ENCODE results near the gene OTUB2.

OTUB2 gene

GRCh38 chr14:94026173-94026888 lies at the start of gene OTUB2:
Gene OTUB2, plus strand, starts transcription at chr14:94026340. Its CDS starts 198 bp downstream, at chr14:94026538.
- peak within 1 kb of the TSS; percentile 73 for H3K4me3 ChIP-seq (ENCODE audit: low read length)
- H3K9ac ChIP-seq (ENCODE audit: low read length), result peak within 1 kb of the TSS; percentile 55
- peaks cover 3% of the 10 kb centered on the region for H3K4me1 ChIP-seq (ENCODE audit: control insufficient read depth, insufficient read depth, low read length)
- peak; percentile 99 for DNase-seq (ENCODE audit: low read depth)
- H3K27me3 ChIP-seq (replicated peaks; ENCODE audit: control insufficient read depth, insufficient read depth, low read length), result no peaks in the 10 kb centered on the region
- no peaks in the 10 kb centered on the region for H3K36me3 ChIP-seq (ENCODE audit: control insufficient read depth, insufficient read depth, low read length, severe bottlenecking)
- no peaks in the 10 kb centered on the region for H3K9me3 ChIP-seq (ENCODE audit: control insufficient read depth, low read length)

- H3K9ac ChIP-seq (ENCODE audit: low read length), result no peak within 1 kb of the TSS
- H3K4me1 ChIP-seq (ENCODE audit: control insufficient read depth, insufficient read depth, low read length), result peaks cover 6% of the 10 kb centered on the region
- H3K36me3 ChIP-seq (ENCODE audit: control insufficient read depth, insufficient read depth, low read length, severe bottlenecking), result no peaks in the 10 kb centered on the region
- H3K9me3 ChIP-seq (ENCODE audit: control insufficient read depth, low read length), result peaks cover 4% of the 10 kb centered on the region
- no peak within 1 kb of the TSS for H3K4me3 ChIP-seq (ENCODE audit: low read length)
- DNase-seq (ENCODE audit: low read depth), result no peak
- H3K27me3 ChIP-seq (replicated peaks; ENCODE audit: control insufficient read depth, insufficient read depth, low read length), result no peaks in the 10 kb centered on the region
These were observed 49.6 kb upstream of the OTUB2 start, which contains the start of gene ASB2 for GRCh38 chr14:93976477-93977057. Gene ASB2, minus strand, starts transcription at chr14:93976570. Its CDS starts 12,031 bp downstream, at chr14:93964539.

- no peaks in the 10 kb centered on the region for H3K36me3 ChIP-seq (ENCODE audit: control insufficient read depth, insufficient read depth, low read length, severe bottlenecking)
- DNase-seq (ENCODE audit: low read depth), result no peak
- H3K27me3 ChIP-seq (replicated peaks; ENCODE audit: control insufficient read depth, insufficient read depth, low read length), result no peaks in the 10 kb centered on the region
- H3K4me1 ChIP-seq (ENCODE audit: control insufficient read depth, insufficient read depth, low read length), result peaks cover 6% of the 10 kb centered on the region
- H3K9me3 ChIP-seq (ENCODE audit: control insufficient read depth, low read length), result peaks cover 4% of the 10 kb centered on the region
- H3K4me3 ChIP-seq (ENCODE audit: low read length), result no peak overlapping the region
- H3K9ac ChIP-seq (ENCODE audit: low read length), result no peak overlapping the region
These were observed 49.0 kb upstream of the OTUB2 start for GRCh38 chr14:93977171-93977570.

- no peak overlapping the region for H3K9ac ChIP-seq (ENCODE audit: low read length)
- H3K4me1 ChIP-seq (ENCODE audit: control insufficient read depth, insufficient read depth, low read length), result peaks cover 6% of the 10 kb centered on the region
- H3K27me3 ChIP-seq (replicated peaks; ENCODE audit: control insufficient read depth, insufficient read depth, low read length), result no peaks in the 10 kb centered on the region
- peaks cover 4% of the 10 kb centered on the region for H3K9me3 ChIP-seq (ENCODE audit: control insufficient read depth, low read length)
- H3K4me3 ChIP-seq (ENCODE audit: low read length), result no peak overlapping the region
- no peaks in the 10 kb centered on the region for H3K36me3 ChIP-seq (ENCODE audit: control insufficient read depth, insufficient read depth, low read length, severe bottlenecking)
- no peak for DNase-seq (ENCODE audit: low read depth)
These were observed 48.2 kb upstream of the OTUB2 start for GRCh38 chr14:93977790-93978581.

- H3K27me3 ChIP-seq (replicated peaks; ENCODE audit: control insufficient read depth, insufficient read depth, low read length), result no peaks in the 10 kb centered on the region
- H3K36me3 ChIP-seq (ENCODE audit: control insufficient read depth, insufficient read depth, low read length, severe bottlenecking), result no peaks in the 10 kb centered on the region
- H3K9ac ChIP-seq (ENCODE audit: low read length), result no peak overlapping the region
- H3K9me3 ChIP-seq (ENCODE audit: control insufficient read depth, low read length), result peaks cover 4% of the 10 kb centered on the region
- H3K4me3 ChIP-seq (ENCODE audit: low read length), result no peak overlapping the region
- no peak for DNase-seq (ENCODE audit: low read depth)
- peaks cover 7% of the 10 kb centered on the region for H3K4me1 ChIP-seq (ENCODE audit: control insufficient read depth, insufficient read depth, low read length)
These were observed 47.4 kb upstream of the OTUB2 start for GRCh38 chr14:93978735-93979134.

GRCh38 chr14:93980456-93981201 lies 45.5 kb upstream of the OTUB2 start:
- Histone ChIP-seq H3K9me3 (ENCODE audit: control insufficient read depth, low read length) (peaks cover 4% of the 10 kb centered on the region), H3K27me3 (replicated peaks; ENCODE audit: control insufficient read depth, insufficient read depth, low read length) (no peaks in the 10 kb centered on the region), H3K36me3 (ENCODE audit: control insufficient read depth, insufficient read depth, low read length, severe bottlenecking) (no peaks in the 10 kb centered on the region), H3K9ac (ENCODE audit: low read length) (no peak overlapping the region), H3K4me3 (ENCODE audit: low read length) (no peak overlapping the region), H3K4me1 (ENCODE audit: control insufficient read depth, insufficient read depth, low read length) (peaks cover 16% of the 10 kb centered on the region)
- DNase-seq (ENCODE audit: low read depth), result no peak

- H3K4me1 ChIP-seq (ENCODE audit: control insufficient read depth, insufficient read depth, low read length), result peaks cover 16% of the 10 kb centered on the region
- H3K36me3 ChIP-seq (ENCODE audit: control insufficient read depth, insufficient read depth, low read length, severe bottlenecking), result no peaks in the 10 kb centered on the region
- DNase-seq (ENCODE audit: low read depth), result no peak
These were observed 44.6 kb upstream of the OTUB2 start for GRCh38 chr14:93981316-93982229.

GRCh38 chr14:93982230-93983007 lies 43.7 kb upstream of the OTUB2 start:
- Histone ChIP-seq H3K4me1 (ENCODE audit: control insufficient read depth, insufficient read depth, low read length) (peaks cover 16% of the 10 kb centered on the region), H3K9me3 (ENCODE audit: control insufficient read depth, low read length) (peaks cover 4% of the 10 kb centered on the region), H3K9ac (ENCODE audit: low read length) (no peak overlapping the region), H3K36me3 (ENCODE audit: control insufficient read depth, insufficient read depth, low read length, severe bottlenecking) (no peaks in the 10 kb centered on the region), H3K4me3 (ENCODE audit: low read length) (no peak overlapping the region), H3K27me3 (replicated peaks; ENCODE audit: control insufficient read depth, insufficient read depth, low read length) (no peaks in the 10 kb centered on the region)
- no peak for DNase-seq (ENCODE audit: low read depth)

More at GRCh38 chr14:93981316-93982229, 44.6 kb upstream of the OTUB2 start:
- Histone ChIP-seq H3K9ac (ENCODE audit: low read length) (no peak overlapping the region), H3K4me3 (ENCODE audit: low read length) (no peak overlapping the region), H3K9me3 (ENCODE audit: control insufficient read depth, low read length) (peaks cover 4% of the 10 kb centered on the region), H3K27me3 (replicated peaks; ENCODE audit: control insufficient read depth, insufficient read depth, low read length) (no peaks in the 10 kb centered on the region)

GRCh38 chr14:93984070-93984469 lies 42.1 kb upstream of the OTUB2 start:
- Histone ChIP-seq H3K4me3 (ENCODE audit: low read length) (no peak overlapping the region), H3K9ac (ENCODE audit: low read length) (no peak overlapping the region), H3K4me1 (ENCODE audit: control insufficient read depth, insufficient read depth, low read length) (peaks cover 16% of the 10 kb centered on the region), H3K36me3 (ENCODE audit: control insufficient read depth, insufficient read depth, low read length, severe bottlenecking) (no peaks in the 10 kb centered on the region), H3K9me3 (ENCODE audit: control insufficient read depth, low read length) (no peaks in the 10 kb centered on the region), H3K27me3 (replicated peaks; ENCODE audit: control insufficient read depth, insufficient read depth, low read length) (no peaks in the 10 kb centered on the region)
- DNase-seq (ENCODE audit: low read depth), result peak; percentile 29
